Stimulated activated CD4-positive, alpha-beta T cell treated with anti-CD3 and anti-CD28 coated beads, Interleukin-12 subunit alpha, Interleukin-12 subunit beta, amount 100 ng/mL, for 48 hours (primary cell): ENCODE results near the gene ZNF423.

ENCODE experiments used
- DNase-seq, 3 donors: peaks; one replicate each; pipeline ENCODE4 v3.0.0-alpha.2; 2020; ENCODE audit warnings: low read depth in 2 of 3, low spot score in 1 of 3

The ZNF423 gene

GRCh38 chr16:49605536-49606254 is 250.2 kb downstream of the ZNF423 start:
- DNase-seq, result no peak

- DNase-seq, result no peak
Observed at GRCh38 chr16:49604602-49605001, 251.3 kb downstream of the ZNF423 start.

- DNase-seq, result no peak
Observed at GRCh38 chr16:49603956-49604355, 252.0 kb downstream of the ZNF423 start.

DNA sequence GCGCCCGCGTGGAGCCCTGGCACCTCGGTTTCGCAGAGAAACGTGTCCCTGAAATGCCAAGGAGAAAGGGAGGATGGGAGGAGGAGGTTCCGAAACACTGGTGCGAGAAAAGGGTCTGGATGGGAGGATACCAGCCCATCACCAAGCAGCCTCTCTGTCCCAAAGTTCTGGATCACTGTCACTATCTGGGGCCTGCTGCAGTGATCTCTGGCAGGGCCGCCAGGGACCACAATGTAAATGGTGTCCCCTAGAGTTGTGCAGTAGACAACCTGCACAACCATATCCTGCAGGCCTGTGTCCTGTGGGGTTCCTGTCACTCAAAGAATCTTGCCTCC is 253.0 kb downstream of the ZNF423 start:
- no peak for DNase-seq

DNA sequence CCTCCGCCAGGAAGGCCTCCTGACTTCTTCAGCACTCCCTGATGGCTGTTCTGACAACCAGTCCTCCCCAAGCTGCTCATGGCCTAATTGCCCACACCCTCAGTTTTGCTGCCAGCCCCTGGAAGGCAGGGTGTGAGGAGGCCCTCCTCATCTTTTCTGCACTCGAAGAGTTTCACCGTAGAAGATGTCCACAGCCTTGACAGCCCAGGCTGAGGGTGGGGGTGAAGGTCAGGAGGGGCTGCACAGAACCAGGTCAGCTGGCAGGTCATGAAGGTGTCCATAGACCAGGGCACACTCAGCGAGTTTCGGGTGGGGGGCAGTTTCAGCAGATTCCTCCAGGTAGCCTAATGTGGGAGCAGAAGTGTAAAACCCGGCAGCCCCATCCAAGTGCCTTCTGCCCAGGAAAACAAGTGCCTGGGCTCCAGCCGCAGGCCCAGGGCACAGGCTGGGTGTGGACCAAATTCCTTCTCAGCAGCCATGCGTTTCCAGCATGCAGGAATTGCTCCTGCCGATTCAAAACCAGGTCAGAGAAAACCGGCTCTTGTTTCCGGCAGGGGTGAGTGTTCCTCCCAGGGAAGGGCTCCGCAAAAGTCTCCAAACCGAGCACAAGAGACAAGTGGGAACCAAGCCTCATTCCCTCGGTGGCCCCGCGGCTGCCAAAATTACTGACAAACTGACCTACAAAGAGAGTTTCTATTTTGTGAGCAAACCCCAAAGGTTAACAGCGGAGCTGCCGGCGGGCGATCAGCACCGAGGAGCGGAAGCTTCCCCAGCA is 253.5 kb downstream of the ZNF423 start:
- no peak for DNase-seq

- no peak for DNase-seq
Observed at GRCh38 chr16:49601576-49601975, 254.3 kb downstream of the ZNF423 start.

GRCh38 chr16:49600976-49601375 is 254.9 kb downstream of the ZNF423 start:
- DNase-seq, result no peak

GRCh38 chr16:49600536-49600935 is 255.4 kb downstream of the ZNF423 start:
- DNase-seq, result no peak

DNA sequence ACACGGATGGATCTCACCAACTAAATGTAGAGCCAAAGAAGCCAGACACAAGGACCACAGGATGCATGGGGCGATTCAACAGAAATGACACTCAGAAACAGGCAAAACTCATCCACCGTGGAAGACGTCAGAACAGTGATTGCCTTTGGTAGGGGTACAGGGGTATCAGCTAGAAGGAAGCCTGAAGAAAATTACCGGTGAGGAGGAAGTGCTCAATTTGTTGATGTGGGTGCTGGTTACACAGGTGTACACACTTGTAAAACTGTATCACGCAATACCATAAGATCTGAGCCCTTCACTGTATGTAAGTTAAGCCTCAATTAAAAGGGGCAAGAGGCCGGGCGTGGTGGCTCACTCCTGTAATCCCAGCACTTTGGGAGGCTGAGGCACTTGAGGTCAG is 256.2 kb downstream of the ZNF423 start:
- no peak for DNase-seq

DNA sequence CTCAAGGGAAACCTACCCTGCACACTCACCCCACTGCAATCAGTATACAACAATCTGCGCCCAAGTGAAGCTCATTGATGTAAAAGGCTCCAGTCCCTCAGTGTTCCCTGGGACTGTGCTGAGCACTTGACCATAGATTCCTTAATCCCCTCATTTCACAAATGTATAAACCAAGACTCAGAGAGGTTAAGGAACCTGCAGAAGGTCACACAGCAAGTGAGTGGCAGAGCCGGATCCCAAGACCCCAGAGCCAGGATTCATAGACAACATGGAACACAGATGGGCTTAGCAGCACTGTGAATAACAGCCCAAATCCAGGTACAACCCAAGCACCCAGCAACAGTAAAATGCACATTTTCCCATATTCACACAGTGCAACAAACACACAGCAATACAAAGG is 256.6 kb downstream of the ZNF423 start:
- no peak for DNase-seq

DNA sequence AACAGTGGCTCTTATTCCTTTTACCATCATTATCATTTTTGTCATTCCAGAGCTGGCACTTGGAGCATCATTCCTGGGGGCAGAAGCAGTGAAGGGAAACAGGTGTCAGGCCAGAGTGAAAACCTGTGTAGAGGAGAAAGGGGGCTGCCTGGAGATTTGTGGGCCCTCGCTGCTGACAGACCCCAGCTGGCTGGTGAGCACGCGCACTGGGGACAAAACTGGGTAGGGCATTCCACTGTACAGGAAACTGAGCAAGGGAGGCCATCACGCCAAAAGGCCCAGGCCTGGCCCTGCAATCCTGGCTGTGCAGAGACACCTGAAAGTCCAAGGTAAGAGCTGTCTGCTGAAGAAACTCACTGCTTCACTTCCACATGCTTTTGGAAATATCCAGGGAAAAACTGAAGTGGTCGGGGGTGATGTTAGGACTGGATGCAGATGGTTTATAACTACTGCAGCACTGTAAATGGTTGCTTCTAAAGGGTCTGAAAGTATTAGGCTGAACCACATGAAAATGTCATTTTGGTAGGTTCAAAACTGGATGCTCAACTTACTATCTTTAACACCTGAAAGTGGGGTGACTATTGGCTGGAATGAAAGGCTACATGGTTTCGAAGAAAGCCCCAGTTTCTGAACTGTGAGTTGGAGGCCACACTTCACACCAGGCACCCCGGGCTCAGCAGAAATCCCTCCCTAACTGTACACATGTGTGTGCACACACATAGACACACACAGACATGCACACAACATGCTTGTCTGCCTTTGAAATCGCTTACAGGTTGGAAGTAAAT is 257.3 kb downstream of the ZNF423 start:
- no peak for DNase-seq

GRCh38 chr16:49597796-49598195 is 258.1 kb downstream of the ZNF423 start:
- DNase-seq, result no peak

GRCh38 chr16:49596648-49597291 is 259.1 kb downstream of the ZNF423 start:
- no peak for DNase-seq

DNA sequence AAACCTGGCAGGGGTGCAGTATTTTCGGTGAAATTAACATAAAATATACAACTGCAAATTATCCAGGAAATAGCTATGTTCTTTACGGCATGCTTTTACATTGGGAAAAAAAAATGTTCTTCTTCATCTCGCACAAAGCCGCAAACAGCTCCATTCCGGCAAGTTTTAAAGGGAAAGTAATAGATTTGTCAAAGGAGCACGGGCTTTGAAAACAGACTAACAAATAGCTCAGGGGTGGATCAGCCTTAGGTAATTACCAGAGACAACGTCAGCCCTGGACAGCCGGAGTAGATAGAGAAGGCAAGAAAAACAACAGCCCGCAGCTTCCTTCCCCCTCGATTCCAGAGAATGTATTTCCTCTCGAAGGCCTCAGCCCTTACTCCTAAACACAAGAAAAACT is 259.8 kb downstream of the ZNF423 start:
- no peak for DNase-seq

- no peak for DNase-seq
Observed at GRCh38 chr16:49594685-49595498, 261.0 kb downstream of the ZNF423 start.

DNA sequence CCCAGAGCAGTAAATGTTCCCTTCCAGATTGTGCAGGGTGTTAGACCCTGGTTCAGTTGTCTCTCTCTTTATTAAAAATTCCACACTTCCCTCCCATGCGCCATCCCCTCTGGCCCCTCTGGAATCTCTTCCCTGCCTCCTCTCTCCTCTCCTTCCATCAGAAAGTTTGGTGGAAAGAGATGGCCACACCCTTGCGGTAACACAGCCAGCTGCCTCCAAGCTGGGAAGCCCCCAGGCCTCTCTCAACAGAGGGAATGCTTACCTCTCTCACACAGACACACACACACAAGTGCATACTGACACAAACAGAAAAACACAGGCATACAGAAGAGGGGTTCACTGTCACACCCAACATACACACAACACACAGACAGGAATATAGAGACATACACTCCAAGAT is 261.8 kb downstream of the ZNF423 start:
- DNase-seq, result no peak

- no peak for DNase-seq
Observed at GRCh38 chr16:49593424-49594040, 262.4 kb downstream of the ZNF423 start.

DNA sequence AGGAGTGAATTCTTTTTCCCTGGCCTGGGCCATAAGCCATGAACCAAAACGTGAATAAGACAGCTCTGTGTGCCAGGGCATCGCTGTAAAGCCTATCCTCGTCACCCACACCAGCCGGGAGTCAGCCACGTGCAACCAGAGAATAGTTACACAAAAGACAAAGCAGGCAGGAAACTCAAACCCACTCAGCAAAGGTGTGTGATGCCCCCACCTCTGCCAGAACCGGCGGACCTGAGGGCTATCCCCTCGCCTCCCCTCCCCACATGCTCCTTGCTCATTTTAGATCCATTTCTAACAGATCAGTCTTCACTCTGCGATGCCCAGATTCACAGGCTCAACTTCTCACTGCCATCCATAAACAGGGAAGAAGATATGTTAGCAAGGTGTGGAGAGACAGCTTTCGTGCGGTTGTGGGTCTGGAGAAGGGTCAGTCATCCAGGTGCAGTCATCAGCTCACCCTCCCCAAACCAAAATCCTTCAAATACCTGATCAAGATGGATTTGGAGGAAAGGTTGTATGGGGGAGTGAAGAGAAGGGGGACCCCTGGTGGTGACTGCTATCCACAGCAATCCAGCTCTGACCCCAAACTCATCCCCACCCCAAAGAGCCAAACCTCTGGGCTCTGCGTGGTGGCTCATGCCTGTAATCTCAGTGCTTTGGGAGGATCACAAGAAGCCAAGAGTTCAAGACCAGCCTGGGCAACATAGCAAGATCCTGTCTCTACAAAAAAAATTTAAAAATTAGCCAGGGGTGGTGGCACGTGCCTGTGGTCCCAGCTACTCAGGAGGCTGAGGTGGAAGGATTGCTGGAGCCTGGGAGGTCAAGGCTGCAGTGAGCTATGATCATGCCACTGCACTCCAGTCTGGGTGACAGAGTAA is 263.1 kb downstream of the ZNF423 start:
- DNase-seq, result peak; percentile 1 to 29 (median 18)

DNA sequence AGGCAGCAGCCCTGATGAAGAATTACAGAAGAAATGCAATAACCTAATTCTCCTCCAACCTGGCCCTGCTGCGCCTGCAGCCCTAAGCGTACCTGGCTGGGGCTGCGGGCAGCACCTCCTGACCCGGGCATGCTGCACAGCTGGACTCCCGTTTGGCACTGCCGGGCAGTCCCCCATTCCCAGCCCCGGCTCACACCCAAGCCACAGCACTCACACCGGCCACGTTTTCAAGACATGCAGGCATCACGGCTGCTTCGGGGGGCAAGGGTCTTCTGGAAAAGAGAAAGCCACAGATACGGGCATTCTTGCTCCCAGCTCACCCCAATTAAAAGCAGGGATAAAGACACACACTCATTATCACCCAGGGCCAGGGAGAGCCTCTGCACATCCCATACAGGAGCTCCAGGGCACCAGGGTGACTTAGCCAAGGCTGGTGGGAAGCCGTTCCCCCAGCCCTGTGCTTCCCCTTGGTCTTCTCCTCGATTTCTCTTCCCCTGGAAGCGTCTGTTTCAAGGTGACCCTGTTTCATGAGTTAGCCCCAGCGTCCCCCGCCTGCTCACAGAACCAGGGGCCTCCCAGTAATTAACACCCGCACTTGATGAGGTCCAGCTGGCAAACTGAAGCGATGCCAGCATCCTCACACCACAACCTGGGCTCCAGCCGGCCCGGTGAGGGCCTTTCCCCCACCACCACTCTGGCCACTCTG is 265.6 kb downstream of the ZNF423 start:
- no peak for DNase-seq
